HepG2 (cell line): ENCODE results near the gene AHSG. TPM values are rescaled to one million over a fixed set of nuclear protein-coding genes. Genes with fewer than 3 reads are reported as not detected.

Source experiments
- ARHGAP35 ChIP-seq: sonication (generic); formaldehyde crosslinking; IDR thresholded peaks from 2 replicates; pipeline ENCODE4 v1.9.0; 2022; ENCODE audit warnings: mild to moderate bottlenecking, inconsistent platforms, moderate library complexity, missing genetic modification reagents, borderline replicate concordance
- CHD2 ChIP-seq: IDR thresholded peaks from 2 replicates; pipeline ENCODE4 v1.6.1; 2011; ENCODE audit warnings: low read depth, low read length, improper control_type of control experiment
- EHMT2 ChIP-seq: fragments of 200-600 bp; sonication (generic); IDR thresholded peaks from 2 replicates; pipeline ENCODE4 v1.7.0; 2017; ENCODE audit warnings: antibody characterized with exemption, low read depth, low read length, borderline replicate concordance
- EP300 ChIP-seq, 3 experiments: sonication (generic) in 1 of 3; formaldehyde crosslinking in 1 of 3; IDR thresholded peaks; 2 replicates each; pipeline versions ENCODE4 v1.5.1 to v1.6.1; 2011 to 2020; ENCODE audit warnings: low read depth in 2 of 3, low read length in 2 of 3, borderline replicate concordance in 1 of 3, improper control_type of control experiment in 1 of 3, mild to moderate bottlenecking in 1 of 3, missing genetic modification reagents in 1 of 3, moderate library complexity in 1 of 3
- FOXK2 ChIP-seq: fragments of 450-650 bp; IDR thresholded peaks from 2 replicates; pipeline ENCODE4 v1.6.1; 2016
- JARID2 ChIP-seq: sonication (generic); formaldehyde crosslinking; IDR thresholded peaks from 2 replicates; pipeline ENCODE4 v1.8.1; 2023; ENCODE audit warnings: missing genetic modification reagents, inconsistent platforms; ENCODE audit not compliant: insufficient replicate concordance
- KLF9 ChIP-seq: IDR thresholded peaks from 2 replicates; pipeline ENCODE4 v1.6.1; 2016; ENCODE audit warnings: low read depth
- MNT ChIP-seq: fragments of 450-650 bp; IDR thresholded peaks from 2 replicates; pipeline ENCODE4 v1.6.1; 2016
- RFX5 ChIP-seq: IDR thresholded peaks from 2 replicates; pipeline ENCODE4 v1.6.1; 2011; ENCODE audit warnings: low read depth, low read length, improper control_type of control experiment
- RNF2 ChIP-seq: fragments of 450-650 bp; conservative IDR thresholded peaks from 2 replicates; pipeline ENCODE4 v1.6.1; 2016; ENCODE audit warnings: low read depth
- SRSF9 ChIP-seq: fragments of 200-400 bp; formaldehyde crosslinking; IDR thresholded peaks from 2 replicates; pipeline ENCODE4 v1.6.1; 2018; ENCODE audit warnings: borderline replicate concordance, mild to moderate bottlenecking, low read depth, low read length; ENCODE audit not compliant: insufficient read depth, poor library complexity, severe bottlenecking
- ZIK1 ChIP-seq: sonication (generic); formaldehyde crosslinking; IDR thresholded peaks from 2 replicates; pipeline ENCODE4 v1.5.0; 2020; ENCODE audit warnings: mild to moderate bottlenecking, low read depth, missing genetic modification reagents, borderline replicate concordance
- ZNF180 ChIP-seq: sonication (generic); formaldehyde crosslinking; IDR thresholded peaks from 2 replicates; pipeline ENCODE4 v1.4.0; 2020; ENCODE audit warnings: low read depth, missing genetic modification reagents, borderline replicate concordance
- ZNF263 ChIP-seq: sonication (generic); formaldehyde crosslinking; IDR thresholded peaks from 2 replicates; pipeline ENCODE4 v1.4.0; 2020; ENCODE audit warnings: missing genetic modification reagents
- ZNF33A ChIP-seq: sonication (generic); formaldehyde crosslinking; IDR thresholded peaks from 2 replicates; pipeline ENCODE4 v1.5.1; 2020; ENCODE audit warnings: missing genetic modification reagents, mild to moderate bottlenecking, moderate library complexity, borderline replicate concordance
- polyA plus RNA-seq, 8 experiments: library from polyadenylated mRNA; depleted of rRNA in 3 of 8; stranded (reverse) in 7 of 8; unstranded in 1 of 8; fragments of >200 nt; fragmentation: Illumina TruSeq in 4 of 8; extraction: Trizol in 4 of 8; gene quantifications; 2 replicates each; pipeline versions ENCODE4 v1.2.1 to v1.2.3, GENCODE V29; 2011 to 2016; ENCODE audit warnings: low read depth in 4 of 8, missing spikeins in 1 of 8, mixed read lengths in 1 of 8; ENCODE audit not compliant: insufficient read depth in 1 of 8
- total RNA-seq, 5 experiments: library from RNA; depleted of rRNA; stranded (reverse); fragments of >200 nt; fragmentation: Illumina TruSeq; extraction: Trizol; gene quantifications; 2 replicates each; pipeline ENCODE4 v1.2.3, GENCODE V29; 2016; ENCODE audit warnings: low read depth in 1 of 5
- TF ChIP-seq, protein P1 (sequence below): sonication (generic); formaldehyde crosslinking; conservative IDR thresholded peaks from 2 replicates; pipeline ENCODE4 v1.4.0; 2020; ENCODE audit warnings: missing genetic modification reagents
- TF ChIP-seq, protein P2 (sequence below), 2 experiments: sonication (generic) in 1 of 2; formaldehyde crosslinking in 1 of 2; IDR thresholded peaks; 2 replicates each; pipeline versions ENCODE4 v1.6.1 to v1.9.0; 2014 to 2022; ENCODE audit warnings: antibody characterized with exemption in 1 of 2, borderline replicate concordance in 1 of 2, inconsistent platforms in 1 of 2, low read depth in 1 of 2, missing genetic modification reagents in 1 of 2

The AHSG gene
- total and polyA plus RNA-seq, 2 of the 13 experiments (the other 11 are each of a cell fraction or from before 2014, with no cell fraction given): 2,043 to 19,152 TPM

GRCh38 chr3:186567072-186567921 lies 45.6 kb upstream of the AHSG start, which contains the start of gene TBCCD1 (continued):
- peak; percentile 48 to 77; a peak in 3 of 4 replicates for TF ChIP-seq EP300 (IDR thresholded peaks at IDR 0.05; ENCODE audit: low read depth in 2 of 2, low read length in 2 of 2)
- no peak for TF ChIP-seq EP300 (CRISPR knock-in tag; IDR thresholded peaks at IDR 0.05; ENCODE audit: borderline replicate concordance)
- peak; percentile 37; the same call in 1 of the 2 replicates for TF ChIP-seq ZNF263
- no peak for TF ChIP-seq EHMT2
- no peak for TF ChIP-seq CHD2
- no peak for TF ChIP-seq FOXK2
- TF ChIP-seq, protein P1, sequence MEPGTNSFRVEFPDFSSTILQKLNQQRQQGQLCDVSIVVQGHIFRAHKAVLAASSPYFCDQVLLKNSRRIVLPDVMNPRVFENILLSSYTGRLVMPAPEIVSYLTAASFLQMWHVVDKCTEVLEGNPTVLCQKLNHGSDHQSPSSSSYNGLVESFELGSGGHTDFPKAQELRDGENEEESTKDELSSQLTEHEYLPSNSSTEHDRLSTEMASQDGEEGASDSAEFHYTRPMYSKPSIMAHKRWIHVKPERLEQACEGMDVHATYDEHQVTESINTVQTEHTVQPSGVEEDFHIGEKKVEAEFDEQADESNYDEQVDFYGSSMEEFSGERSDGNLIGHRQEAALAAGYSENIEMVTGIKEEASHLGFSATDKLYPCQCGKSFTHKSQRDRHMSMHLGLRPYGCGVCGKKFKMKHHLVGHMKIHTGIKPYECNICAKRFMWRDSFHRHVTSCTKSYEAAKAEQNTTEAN: 0 out of 2 replicates have a peak, but pooled peaks have one; percentile 46
- peak; percentile 95 for TF ChIP-seq ZIK1 (CRISPR knock-in tag)
- TF ChIP-seq ARHGAP35 (CRISPR knock-in tag): no peak
- TF ChIP-seq ZNF180 (CRISPR knock-in tag): no peak
- no peak for TF ChIP-seq KLF9
- TF ChIP-seq SRSF9: no peak
- TF ChIP-seq JARID2 (CRISPR knock-in tag): no peak
- TF ChIP-seq RFX5: no peak
- no peak for TF ChIP-seq ZNF33A (CRISPR knock-in tag)
- TF ChIP-seq, protein P2, sequence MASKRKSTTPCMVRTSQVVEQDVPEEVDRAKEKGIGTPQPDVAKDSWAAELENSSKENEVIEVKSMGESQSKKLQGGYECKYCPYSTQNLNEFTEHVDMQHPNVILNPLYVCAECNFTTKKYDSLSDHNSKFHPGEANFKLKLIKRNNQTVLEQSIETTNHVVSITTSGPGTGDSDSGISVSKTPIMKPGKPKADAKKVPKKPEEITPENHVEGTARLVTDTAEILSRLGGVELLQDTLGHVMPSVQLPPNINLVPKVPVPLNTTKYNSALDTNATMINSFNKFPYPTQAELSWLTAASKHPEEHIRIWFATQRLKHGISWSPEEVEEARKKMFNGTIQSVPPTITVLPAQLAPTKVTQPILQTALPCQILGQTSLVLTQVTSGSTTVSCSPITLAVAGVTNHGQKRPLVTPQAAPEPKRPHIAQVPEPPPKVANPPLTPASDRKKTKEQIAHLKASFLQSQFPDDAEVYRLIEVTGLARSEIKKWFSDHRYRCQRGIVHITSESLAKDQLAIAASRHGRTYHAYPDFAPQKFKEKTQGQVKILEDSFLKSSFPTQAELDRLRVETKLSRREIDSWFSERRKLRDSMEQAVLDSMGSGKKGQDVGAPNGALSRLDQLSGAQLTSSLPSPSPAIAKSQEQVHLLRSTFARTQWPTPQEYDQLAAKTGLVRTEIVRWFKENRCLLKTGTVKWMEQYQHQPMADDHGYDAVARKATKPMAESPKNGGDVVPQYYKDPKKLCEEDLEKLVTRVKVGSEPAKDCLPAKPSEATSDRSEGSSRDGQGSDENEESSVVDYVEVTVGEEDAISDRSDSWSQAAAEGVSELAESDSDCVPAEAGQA (IDR thresholded peaks at IDR 0.05; ENCODE audit: low read depth): peak; percentile 67; the same call in 1 of the 2 replicates
- TF ChIP-seq, protein P2 (CRISPR knock-in tag; IDR thresholded peaks at IDR 0.05; ENCODE audit: borderline replicate concordance): no peak
- TF ChIP-seq MNT: no peak
- TF ChIP-seq RNF2: peak; percentile 59; the same call in 1 of the 2 replicates
